GM13977 (cell line): Measurements from ENCODE around the gene RTN1.

ENCODE experiments used
- DNase-seq: peaks from one replicate; pipeline ENCODE4 v3.0.0; 2012; ENCODE audit warnings: low spot score
- in situ Hi-C: fragments of 300-500 bp; cut with MboI; formaldehyde crosslinking; loops from one replicate; pipeline ENCODE4 v1.12.0; 2022; ENCODE audit warnings: low sequenced_read_pairs, low pct_unique_long_range_greater_than_20kb, mixed read lengths, inconsistent platforms; ENCODE audit not compliant: unreplicated experiment
- TF ChIP-seq, protein P1 (sequence below): IDR thresholded peaks from 2 replicates; pipeline ENCODE4 v1.5.1; 2012; ENCODE audit warnings: mild to moderate bottlenecking, control low read depth; ENCODE audit not compliant: insufficient read depth; ENCODE audit errors: extremely low read depth, missing control alignments

Gene RTN1

DNA sequence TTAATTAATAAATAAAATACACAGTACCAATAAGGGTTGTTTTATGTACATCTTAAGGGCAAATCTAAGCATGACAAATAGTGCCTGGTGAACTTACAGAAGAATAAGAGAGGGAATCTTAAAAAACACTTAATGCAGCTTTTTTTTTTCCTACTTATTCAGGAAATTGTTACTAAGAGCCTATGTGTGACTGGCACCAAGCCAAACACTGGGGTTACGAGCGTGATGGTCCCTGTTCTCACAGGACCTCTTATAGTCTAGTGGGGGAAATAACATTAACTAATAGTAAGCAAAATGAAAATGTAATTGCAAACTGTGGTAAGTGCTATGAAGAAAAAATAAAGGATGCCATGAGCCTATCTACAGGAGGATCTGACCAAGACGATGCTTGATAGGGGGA is 53.6 kb downstream of the RTN1 start:
- in situ Hi-C loops = no loop called here
- TF ChIP-seq, protein P1, sequence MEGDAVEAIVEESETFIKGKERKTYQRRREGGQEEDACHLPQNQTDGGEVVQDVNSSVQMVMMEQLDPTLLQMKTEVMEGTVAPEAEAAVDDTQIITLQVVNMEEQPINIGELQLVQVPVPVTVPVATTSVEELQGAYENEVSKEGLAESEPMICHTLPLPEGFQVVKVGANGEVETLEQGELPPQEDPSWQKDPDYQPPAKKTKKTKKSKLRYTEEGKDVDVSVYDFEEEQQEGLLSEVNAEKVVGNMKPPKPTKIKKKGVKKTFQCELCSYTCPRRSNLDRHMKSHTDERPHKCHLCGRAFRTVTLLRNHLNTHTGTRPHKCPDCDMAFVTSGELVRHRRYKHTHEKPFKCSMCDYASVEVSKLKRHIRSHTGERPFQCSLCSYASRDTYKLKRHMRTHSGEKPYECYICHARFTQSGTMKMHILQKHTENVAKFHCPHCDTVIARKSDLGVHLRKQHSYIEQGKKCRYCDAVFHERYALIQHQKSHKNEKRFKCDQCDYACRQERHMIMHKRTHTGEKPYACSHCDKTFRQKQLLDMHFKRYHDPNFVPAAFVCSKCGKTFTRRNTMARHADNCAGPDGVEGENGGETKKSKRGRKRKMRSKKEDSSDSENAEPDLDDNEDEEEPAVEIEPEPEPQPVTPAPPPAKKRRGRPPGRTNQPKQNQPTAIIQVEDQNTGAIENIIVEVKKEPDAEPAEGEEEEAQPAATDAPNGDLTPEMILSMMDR = no peak
- DNase-seq = no peak

DNA sequence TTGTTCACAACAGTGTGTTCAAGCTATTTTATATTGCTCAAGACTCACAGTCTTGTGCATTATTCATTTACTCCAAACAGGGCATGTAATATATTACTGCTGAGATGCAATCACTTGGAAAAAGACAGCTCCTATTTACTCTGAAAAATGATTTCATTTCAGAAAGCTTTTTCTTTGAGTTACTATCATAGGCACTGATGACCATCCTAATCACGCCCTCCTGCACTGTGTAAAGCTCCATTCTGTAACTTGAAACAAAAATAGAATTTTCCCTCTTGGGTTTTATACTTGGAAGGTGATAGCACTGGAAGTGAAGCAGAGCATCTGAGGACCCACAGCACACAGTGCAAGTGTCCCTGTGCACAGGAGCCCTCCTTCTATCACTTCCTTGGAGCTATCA is 55.6 kb downstream of the RTN1 start:
- TF ChIP-seq, protein P1 = no peak
- in situ Hi-C loops = no loop called here

DNA sequence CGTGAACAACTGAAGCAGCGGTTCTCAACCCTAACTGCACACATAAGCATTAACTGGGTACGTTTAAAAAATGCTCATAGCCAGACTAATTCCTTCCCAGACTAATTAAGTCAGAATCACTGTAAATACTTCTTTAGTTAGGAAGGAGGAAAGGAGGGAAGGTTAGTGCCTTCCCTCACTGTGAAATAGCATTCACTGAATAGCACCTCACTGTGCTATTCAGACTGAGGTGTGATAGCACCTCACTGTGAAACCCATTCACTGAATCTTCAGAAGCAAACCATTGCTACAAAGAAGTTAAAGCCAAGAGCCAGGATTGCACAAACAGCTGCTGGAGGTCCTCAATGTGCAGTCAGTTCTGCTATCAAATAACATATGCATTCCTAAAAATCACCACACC is 58.8 kb downstream of the RTN1 start:
- in situ Hi-C loops = no loop called here
- no peak for DNase-seq
- TF ChIP-seq, protein P1 = no peak

More for the DNA sequence above, 55.6 kb downstream of the RTN1 start:
- DNase-seq = no peak

DNA sequence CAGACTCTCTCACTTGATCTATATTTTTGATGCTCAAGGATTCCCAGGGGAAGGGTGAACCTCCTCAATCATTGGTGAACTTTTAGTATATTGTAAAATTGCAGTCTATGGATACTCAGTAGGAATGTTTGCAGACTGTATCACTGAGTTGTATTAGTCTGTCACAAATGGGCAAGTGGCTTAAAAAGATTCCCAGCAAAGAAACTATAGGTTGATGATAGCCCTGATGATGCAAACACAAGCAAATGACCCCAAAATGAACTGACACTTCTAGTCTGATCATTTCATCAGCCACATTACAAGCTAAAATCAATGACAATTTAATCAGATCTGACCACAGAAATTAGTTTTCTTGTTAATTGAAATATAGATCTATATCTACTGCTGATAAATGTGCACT is 59.5 kb downstream of the RTN1 start:
- TF ChIP-seq, protein P1 = no peak
- DNase-seq = no peak
- in situ Hi-C loops = no loop called here

DNA sequence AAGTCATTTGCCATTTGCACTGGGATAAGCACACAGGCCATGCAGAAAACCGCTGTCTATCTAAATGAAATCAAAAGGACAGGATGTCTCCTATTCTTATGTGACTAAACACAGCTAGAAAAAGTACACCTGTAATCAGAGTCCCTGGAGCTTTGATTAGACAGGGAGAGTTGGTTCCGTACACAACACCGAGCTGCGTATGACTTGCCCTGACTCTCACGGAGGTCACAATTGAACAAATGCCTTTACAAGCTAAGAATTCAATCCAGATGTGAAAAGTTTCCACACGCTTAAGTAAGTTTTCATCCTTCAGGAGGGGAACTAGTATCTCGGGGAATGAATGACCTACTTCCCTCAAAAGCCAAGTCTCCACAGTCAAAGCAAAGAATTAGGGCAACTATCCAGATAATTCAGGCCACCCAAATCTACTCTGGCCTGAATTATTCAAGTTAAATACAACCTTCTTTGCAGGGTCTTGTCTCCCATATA is 67.5 kb downstream of the RTN1 start:
- TF ChIP-seq, protein P1 = no peak
- in situ Hi-C loops = no loop called here
- no peak for DNase-seq

DNA sequence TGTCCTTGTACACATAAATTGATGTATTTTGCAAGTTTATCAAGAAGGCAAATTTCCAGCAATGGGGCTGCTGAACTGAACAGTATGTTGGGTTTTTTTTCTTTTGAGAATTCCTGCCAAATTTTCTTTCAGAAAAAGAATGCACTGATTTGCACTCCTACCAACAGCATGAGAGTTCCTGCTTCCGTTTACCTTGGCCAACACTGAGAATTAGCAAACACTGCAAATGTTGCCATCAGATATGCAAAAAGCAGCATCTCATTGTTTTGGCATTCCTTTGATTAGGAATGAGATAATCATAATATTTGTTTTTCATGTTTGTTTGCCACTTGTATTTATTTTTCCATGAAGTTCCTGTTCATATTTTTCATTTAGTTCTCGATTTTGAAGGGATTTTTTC is 82.4 kb downstream of the RTN1 start:
- TF ChIP-seq, protein P1 = no peak
- no peak for DNase-seq
- in situ Hi-C loops = no loop called here

DNA sequence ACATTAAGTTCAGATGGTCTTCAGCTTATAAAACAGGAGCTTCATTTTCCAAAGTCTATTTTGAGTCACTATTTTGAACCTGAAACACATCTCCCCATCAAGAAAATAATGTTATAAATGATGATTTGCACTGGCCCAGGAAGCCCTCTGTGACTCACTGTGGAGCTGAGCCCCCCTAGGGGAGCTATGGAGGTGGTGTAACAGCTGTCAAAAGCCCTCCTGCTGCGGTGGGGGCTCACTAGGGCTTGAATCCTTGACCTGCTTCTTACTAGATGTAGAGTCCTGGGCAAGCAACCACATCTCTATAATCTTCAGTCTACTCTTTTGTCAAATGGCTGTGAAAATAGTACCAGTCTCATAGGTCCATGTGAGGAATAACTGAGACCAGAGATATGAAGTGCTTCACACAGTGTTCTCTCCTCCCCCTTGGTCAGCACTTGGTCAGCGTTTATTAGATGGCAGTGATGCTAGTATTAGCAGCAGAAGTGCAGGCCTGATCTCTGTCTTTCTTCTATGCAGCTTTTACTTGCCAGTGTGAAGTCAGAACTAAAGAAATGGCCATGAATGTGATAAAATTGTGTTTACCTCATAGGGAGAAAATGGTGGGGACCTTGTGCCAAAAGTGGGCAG is 83.4 kb downstream of the RTN1 start:
- TF ChIP-seq, protein P1 = no peak
- in situ Hi-C loops = no loop called here
- DNase-seq = no peak
